HCT116 (cell line): ENCODE results near the gene BMP2K. TPM values are rescaled to one million over a fixed set of nuclear protein-coding genes. Genes with fewer than 3 reads are reported as not detected.

Experiments
- ATAC-seq: fragments of 200-7000 bp; cut with Tn5 transposase; 2 replicates; pipeline ENCODE4 v1.9.1; 2020; ENCODE audit warnings: mild to moderate bottlenecking, moderate library complexity
- BruUV-seq: library from RNA; stranded (reverse); fragments of 400-500 nt; replicated peaks from 2 replicates; lab custom pipeline; 2021; lab: Mats Ljungman, UMichigan
- CTCF ChIA-PET: fragments of 300-600 bp; sonication (Branson Sonifier 250); formaldehyde crosslinking; loops from one replicate; lab custom pipeline; 2021; ENCODE audit warnings: antibody characterized with exemption; lab: Charles Lee
- POLR2A ChIA-PET: fragments of 300-600, 350-600 bp; sonication (Branson Sonifier 250); formaldehyde crosslinking; loops from one replicate; lab custom pipeline; 2021; ENCODE audit warnings: antibody characterized with exemption; lab: Charles Lee
- RAD21 ChIA-PET, 2 experiments: fragments of 300-600 bp; sonication (Branson Sonifier 250); formaldehyde crosslinking; loops; one replicate each; lab custom pipeline; 2023; ENCODE audit warnings: low total read pairs in 2 of 2; ENCODE audit not compliant: uncharacterized antibody in 2 of 2, unreplicated experiment in 2 of 2, low non-redundant PET in 1 of 2; lab: Charles Lee
- DNase-seq: peaks from one replicate; pipeline ENCODE4 v3.0.0-alpha.2; 2010; ENCODE audit warnings: low read depth, low spot score
- H2AFZ ChIP-seq: fragments of 200-600 bp; shearing (Covaris generic), sonication (generic); 2 replicates; pipeline ENCODE4 v1.6.1; 2017; ENCODE audit warnings: low read depth, mixed run types, mixed read lengths, antibody characterized with exemption, low read length; ENCODE audit not compliant: poor library complexity, severe bottlenecking
- H3K27ac ChIP-seq: 2 replicates; pipeline ENCODE4 v1.5.1; 2012; ENCODE audit warnings: low read depth, low read length
- H3K27me3 ChIP-seq: fragments of 200-600 bp; sonication (generic); 2 replicates; pipeline ENCODE4 v1.6.1; 2016; ENCODE audit warnings: mixed run types, low read length, mixed read lengths; ENCODE audit not compliant: insufficient read depth
- H3K36me3 ChIP-seq, 2 experiments: fragments of 200-500 bp in 1 of 2; fragments of 200-600 bp in 1 of 2; sonication (Bioruptor generic) in 1 of 2; sonication (generic) in 1 of 2; 2 replicates each; pipeline versions ENCODE4 v1.5.1 to v1.6.1; 2014 to 2016; ENCODE audit warnings: low read length in 2 of 2, inconsistent platforms in 1 of 2, mixed read lengths in 1 of 2, mixed run types in 1 of 2; ENCODE audit not compliant: insufficient read depth in 2 of 2, control insufficient read depth in 1 of 2
- H3K4me1 ChIP-seq, 2 experiments: fragments of 200-600 bp in 1 of 2; sonication (generic) in 1 of 2; 2 replicates each; pipeline versions ENCODE4 v1.5.1 to v1.6.1; 2012 to 2017; ENCODE audit warnings: low read length in 2 of 2, inconsistent platforms in 1 of 2, mild to moderate bottlenecking in 1 of 2, mixed read lengths in 1 of 2, mixed run types in 1 of 2, moderate library complexity in 1 of 2; ENCODE audit not compliant: insufficient read depth in 2 of 2, control insufficient read depth in 1 of 2
- H3K4me2 ChIP-seq: fragments of 200-600 bp; sonication (generic); 2 replicates; pipeline ENCODE4 v1.6.1; 2017; ENCODE audit warnings: mixed run types, low read length, mixed read lengths
- H3K4me3 ChIP-seq, 2 experiments: fragments of 200-600 bp in 1 of 2; sonication (generic) in 1 of 2; replicated peaks in 1 of 2; 2 replicates each; pipeline ENCODE4 v1.5.1; 2011 to 2016; ENCODE audit warnings: low read length in 2 of 2, control low read depth in 1 of 2, low read depth in 1 of 2, mild to moderate bottlenecking in 1 of 2, mixed read lengths in 1 of 2, mixed run types in 1 of 2
- H3K79me2 ChIP-seq: fragments of 200-600 bp; sonication (generic); 2 replicates; pipeline ENCODE4 v1.6.1; 2017; ENCODE audit warnings: mild to moderate bottlenecking, mixed run types, low read length, moderate library complexity, mixed read lengths; ENCODE audit not compliant: insufficient read depth
- H3K9ac ChIP-seq: fragments of 200-600 bp; sonication (generic); 2 replicates; pipeline ENCODE4 v1.6.1; 2016; ENCODE audit warnings: low read length, mixed read lengths
- H3K9me2 ChIP-seq: fragments of 200-600 bp; sonication (generic), shearing (Covaris generic); 2 replicates; pipeline ENCODE4 v1.6.1; 2017; ENCODE audit warnings: mixed run types, mild to moderate bottlenecking, moderate library complexity; ENCODE audit not compliant: insufficient read depth
- H3K9me3 ChIP-seq, 2 experiments: fragments of 200-500 bp in 1 of 2; fragments of 200-600 bp in 1 of 2; sonication (Bioruptor generic) in 1 of 2; sonication (generic) in 1 of 2; 2 replicates each; pipeline ENCODE4 v1.6.1; 2014 to 2017; ENCODE audit warnings: low read length in 2 of 2, mixed read lengths in 2 of 2, inconsistent platforms in 1 of 2, low read depth in 1 of 2, mild to moderate bottlenecking in 1 of 2, mixed run types in 1 of 2, moderate library complexity in 1 of 2; ENCODE audit not compliant: control insufficient read depth in 1 of 2, insufficient read depth in 1 of 2
- H4K20me1 ChIP-seq: fragments of 200-600 bp; sonication (generic), shearing (Covaris generic); 2 replicates; pipeline ENCODE4 v1.6.1; 2017; ENCODE audit warnings: mixed run types, mild to moderate bottlenecking, moderate library complexity; ENCODE audit not compliant: insufficient read depth
- CBX3 ChIP-seq: IDR thresholded peaks from 2 replicates; pipeline ENCODE4 v1.6.1; 2012; ENCODE audit warnings: low read depth
- CEBPB ChIP-seq: IDR thresholded peaks from 2 replicates; pipeline ENCODE4 v1.6.1; 2012; ENCODE audit warnings: low read depth
- ELF1 ChIP-seq: IDR thresholded peaks from 2 replicates; pipeline ENCODE4 v1.6.1; 2012; ENCODE audit warnings: low read depth, borderline replicate concordance
- FOSL1 ChIP-seq: IDR thresholded peaks from 2 replicates; pipeline ENCODE4 v1.6.1; 2012; ENCODE audit warnings: low read depth
- JUND ChIP-seq: IDR thresholded peaks from 2 replicates; pipeline ENCODE4 v1.6.1; 2012
- RAD21 ChIP-seq: IDR thresholded peaks from 2 replicates; pipeline ENCODE4 v1.6.1; 2012; ENCODE audit warnings: low read depth, mild to moderate bottlenecking
- REST ChIP-seq: IDR thresholded peaks from 2 replicates; pipeline ENCODE4 v1.6.1; 2012; ENCODE audit warnings: low read depth
- SIN3A ChIP-seq: IDR thresholded peaks from 2 replicates; pipeline ENCODE4 v1.6.1; 2012; ENCODE audit warnings: low read depth
- SP1 ChIP-seq: IDR thresholded peaks from 2 replicates; pipeline ENCODE4 v1.6.1; 2012; ENCODE audit warnings: low read depth
- SRF ChIP-seq: IDR thresholded peaks from 2 replicates; pipeline ENCODE4 v1.6.1; 2012; ENCODE audit warnings: low read depth
- YY1 ChIP-seq: IDR thresholded peaks from 2 replicates; pipeline ENCODE4 v1.6.1; 2011; ENCODE audit warnings: low read length, low read depth, moderate library complexity, mild to moderate bottlenecking; ENCODE audit not compliant: insufficient replicate concordance; ENCODE audit errors: extremely low read depth
- ZFX ChIP-seq: fragments of 450-650 bp; IDR thresholded peaks from 2 replicates; pipeline ENCODE4 v1.6.1; 2017
- intact Hi-C: fragments of 100-400 bp; cut with micrococcal nuclease; formaldehyde crosslinking; loops from 2 replicates; pipeline ENCODE4 v1.10.0; 2022
- total RNA-seq: library from RNA; stranded (reverse); gene quantifications from one replicate; pipeline ENCODE4 v1.2.1, GENCODE V29; 2021; ENCODE audit not compliant: unreplicated experiment
- TF ChIP-seq, protein P1 (sequence below): IDR thresholded peaks from 2 replicates; pipeline ENCODE4 v1.6.1; 2011; ENCODE audit warnings: mild to moderate bottlenecking, low read length, moderate library complexity; ENCODE audit not compliant: insufficient replicate concordance; ENCODE audit errors: extremely low read depth
- TF ChIP-seq, protein P2 (sequence below), 3 experiments: fragments of 200-600 bp in 1 of 3; sonication (generic) in 1 of 3; IDR thresholded peaks in 2 of 3; conservative IDR thresholded peaks in 1 of 3; 2 replicates each; pipeline ENCODE4 v1.5.1; 2012 to 2017; ENCODE audit warnings: low read depth in 2 of 3, low read length in 2 of 3, antibody characterized with exemption in 1 of 3, borderline replicate concordance in 1 of 3, control low read depth in 1 of 3, mild to moderate bottlenecking in 1 of 3, mixed read lengths in 1 of 3, mixed run types in 1 of 3, moderate library complexity in 1 of 3; ENCODE audit not compliant: insufficient read depth in 1 of 3
- TF ChIP-seq, protein P3 (sequence below): IDR thresholded peaks from 2 replicates; pipeline ENCODE4 v1.6.1; 2012

The BMP2K gene
- total RNA-seq, 1 experiment from 2014 or later: 27.7 TPM

- TF ChIP-seq YY1 (no peak), FOSL1 (no peak)
- TF ChIP-seq, protein P1, sequence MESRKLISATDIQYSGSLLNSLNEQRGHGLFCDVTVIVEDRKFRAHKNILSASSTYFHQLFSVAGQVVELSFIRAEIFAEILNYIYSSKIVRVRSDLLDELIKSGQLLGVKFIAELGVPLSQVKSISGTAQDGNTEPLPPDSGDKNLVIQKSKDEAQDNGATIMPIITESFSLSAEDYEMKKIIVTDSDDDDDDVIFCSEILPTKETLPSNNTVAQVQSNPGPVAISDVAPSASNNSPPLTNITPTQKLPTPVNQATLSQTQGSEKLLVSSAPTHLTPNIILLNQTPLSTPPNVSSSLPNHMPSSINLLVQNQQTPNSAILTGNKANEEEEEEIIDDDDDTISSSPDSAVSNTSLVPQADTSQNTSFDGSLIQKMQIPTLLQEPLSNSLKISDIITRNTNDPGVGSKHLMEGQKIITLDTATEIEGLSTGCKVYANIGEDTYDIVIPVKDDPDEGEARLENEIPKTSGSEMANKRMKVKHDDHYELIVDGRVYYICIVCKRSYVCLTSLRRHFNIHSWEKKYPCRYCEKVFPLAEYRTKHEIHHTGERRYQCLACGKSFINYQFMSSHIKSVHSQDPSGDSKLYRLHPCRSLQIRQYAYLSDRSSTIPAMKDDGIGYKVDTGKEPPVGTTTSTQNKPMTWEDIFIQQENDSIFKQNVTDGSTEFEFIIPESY: no peak
- TF ChIP-seq, all 23 proteins: peak for 0
Observed at GRCh38 chr4:78806943-78807460, 30.9 kb downstream of the BMP2K start (continued).

DNA sequence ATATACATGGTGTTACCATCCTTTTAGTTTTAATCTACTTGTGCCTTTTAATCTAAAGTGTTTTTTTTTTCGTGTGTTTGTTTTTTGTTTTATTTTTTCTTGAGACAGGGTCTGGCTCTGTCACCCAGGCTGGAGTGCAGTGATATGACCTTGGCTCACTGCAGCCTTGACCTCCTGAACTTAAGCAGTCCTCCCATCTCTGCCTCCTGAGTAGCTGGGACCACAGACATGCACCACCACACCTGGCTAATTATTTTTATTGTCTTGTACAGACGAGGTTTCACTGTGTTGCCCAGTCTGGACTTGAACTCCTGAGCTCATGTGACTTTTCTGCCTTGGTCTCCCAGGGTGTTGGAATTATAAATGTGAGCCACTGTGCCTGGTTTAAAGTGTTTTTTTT, 33.1 kb downstream of the BMP2K start:
- TF ChIP-seq, protein P1: no peak
- TF ChIP-seq RAD21 (no peak), SRF (no peak), SP1 (no peak), CEBPB (no peak), ZFX (no peak), CBX3 (no peak), REST (no peak), ELF1 (no peak), SIN3A (no peak), JUND (no peak)
- TF ChIP-seq, protein P2, sequence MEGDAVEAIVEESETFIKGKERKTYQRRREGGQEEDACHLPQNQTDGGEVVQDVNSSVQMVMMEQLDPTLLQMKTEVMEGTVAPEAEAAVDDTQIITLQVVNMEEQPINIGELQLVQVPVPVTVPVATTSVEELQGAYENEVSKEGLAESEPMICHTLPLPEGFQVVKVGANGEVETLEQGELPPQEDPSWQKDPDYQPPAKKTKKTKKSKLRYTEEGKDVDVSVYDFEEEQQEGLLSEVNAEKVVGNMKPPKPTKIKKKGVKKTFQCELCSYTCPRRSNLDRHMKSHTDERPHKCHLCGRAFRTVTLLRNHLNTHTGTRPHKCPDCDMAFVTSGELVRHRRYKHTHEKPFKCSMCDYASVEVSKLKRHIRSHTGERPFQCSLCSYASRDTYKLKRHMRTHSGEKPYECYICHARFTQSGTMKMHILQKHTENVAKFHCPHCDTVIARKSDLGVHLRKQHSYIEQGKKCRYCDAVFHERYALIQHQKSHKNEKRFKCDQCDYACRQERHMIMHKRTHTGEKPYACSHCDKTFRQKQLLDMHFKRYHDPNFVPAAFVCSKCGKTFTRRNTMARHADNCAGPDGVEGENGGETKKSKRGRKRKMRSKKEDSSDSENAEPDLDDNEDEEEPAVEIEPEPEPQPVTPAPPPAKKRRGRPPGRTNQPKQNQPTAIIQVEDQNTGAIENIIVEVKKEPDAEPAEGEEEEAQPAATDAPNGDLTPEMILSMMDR (IDR thresholded peaks at IDR 0.05 in 2 of 3, conservative IDR thresholded peaks at IDR 0.05 in 1 of 3; ENCODE audit: borderline replicate concordance in 1 of 3, insufficient read depth in 1 of 3, low read depth in 2 of 3, low read length in 2 of 3): no peak
- TF ChIP-seq, protein P3, sequence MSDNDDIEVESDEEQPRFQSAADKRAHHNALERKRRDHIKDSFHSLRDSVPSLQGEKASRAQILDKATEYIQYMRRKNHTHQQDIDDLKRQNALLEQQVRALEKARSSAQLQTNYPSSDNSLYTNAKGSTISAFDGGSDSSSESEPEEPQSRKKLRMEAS: no peak
- intact Hi-C loops: no loop called here
- no peaks in the 10 kb centered on the region for H3K9me3 ChIP-seq
- ChIA-PET RAD21 (no interaction called here), CTCF (no interaction called here), POLR2A (no interaction called here)
- H3K9ac ChIP-seq: no peak overlapping the region
- no peak overlapping the region for H3K4me3 ChIP-seq
- H2AFZ ChIP-seq: no peak overlapping the region
- H3K9me2 ChIP-seq: no peaks in the 10 kb centered on the region
- no peaks in the 10 kb centered on the region for H4K20me1 ChIP-seq
- DNase-seq: no peak
- BruUV-seq: no TSS peak
- H3K27me3 ChIP-seq: no peaks in the 10 kb centered on the region
- no peaks in the 10 kb centered on the region for H3K4me1 ChIP-seq
- H3K36me3 ChIP-seq: no peaks in the 10 kb centered on the region
- H3K27ac ChIP-seq: no peak overlapping the region
- H3K79me2 ChIP-seq: peaks cover 49% of the 10 kb centered on the region
- no peak for ATAC-seq
- H3K4me2 ChIP-seq: no peak overlapping the region
